ENCODE results near the gene EIF1. TPM values are rescaled to one million over a fixed set of nuclear protein-coding genes. Genes with fewer than 3 reads are reported as not detected.

Gene EIF1
- total RNA-seq, 2 experiments from 2014 or later, result 1,395 to 1,415 TPM

GRCh38 chr17:41738077-41738800, 49.6 kb downstream of the EIF1 start:
- CTCF ChIA-PET, result interaction anchor here (0.6 to 1.9 kb wide), 13 partner anchors 10 to 1001 kb away, joined by 3 to 16 read pairs (median 3); partner anchors contain the start of gene FKBP10
- POLR2A ChIA-PET, result no interaction called here

GRCh38 chr17:41738801-41739112, 50.1 kb downstream of the EIF1 start:
- ChIA-PET POLR2A (no interaction called here), CTCF (interaction anchor here (0.7 kb wide), 1 partner anchor 63 kb away, joined by 4 read pairs; no protein-coding TSS in a partner anchor)

GRCh38 chr17:41739661-41740352, 51.1 kb downstream of the EIF1 start:
- ChIA-PET POLR2A (no interaction called here), CTCF (interaction anchor here (0.7 kb wide), 1 partner anchor 62 kb away, joined by 4 read pairs; no protein-coding TSS in a partner anchor)

GRCh38 chr17:41740506-41740905, 51.8 kb downstream of the EIF1 start:
- CTCF ChIA-PET, result interaction anchor here (1.4 kb wide), 1 partner anchor 9 kb away, joined by 3 read pairs; no protein-coding TSS in a partner anchor
- POLR2A ChIA-PET, result no interaction called here

GRCh38 chr17:41741709-41742108, 53.0 kb downstream of the EIF1 start:
- CTCF ChIA-PET, result interaction anchor here (1.1 to 1.4 kb wide), 2 partner anchors 11 to 70 kb away, joined by 3 read pairs; partner anchors contain the start of gene P3H4
- POLR2A ChIA-PET, result no interaction called here

Other genes with a start within 250 kb of the EIF1 start
- gene KRT38, start 247.9 kb upstream of the EIF1 start, total RNA-seq, result not detected
- not detected for gene KRT32, start 221.5 kb upstream of the EIF1 start, total RNA-seq
- gene KRT35, start 207.7 kb upstream of the EIF1 start, total RNA-seq, result not detected
- gene KRT36, start 199.0 kb upstream of the EIF1 start, total RNA-seq, result not detected
- not detected for gene KRT13, start 183.3 kb upstream of the EIF1 start, total RNA-seq
- not detected for gene KRT15, start 170.0 kb upstream of the EIF1 start, total RNA-seq
- gene KRT19, start 160.6 kb upstream of the EIF1 start, total RNA-seq, result not detected
- not detected for gene KRT9, start 116.8 kb upstream of the EIF1 start, total RNA-seq
- gene KRT14, start 102.0 kb upstream of the EIF1 start, total RNA-seq, result not detected
- gene KRT16, start 76.1 kb upstream of the EIF1 start, total RNA-seq, result not detected
- under 1 TPM in 1 of 2 experiments, not detected in 1; 0.27 TPM for gene KRT17, start 64.3 kb upstream of the EIF1 start, total RNA-seq
- not detected for gene GAST, start 23.4 kb downstream of the EIF1 start, total RNA-seq
- gene HAP1, start 45.8 kb downstream of the EIF1 start, total RNA-seq, result under 1 TPM; 0.10 to 0.25 TPM
- under 1 TPM; 0.42 to 0.55 TPM for gene JUP, start 97.8 kb downstream of the EIF1 start, total RNA-seq
- gene P3H4, start 123.1 kb downstream of the EIF1 start, total RNA-seq, result 1 to 10 TPM; 3.3 to 3.7 TPM
- 1 to 10 TPM; 1.7 to 2.1 TPM for gene FKBP10, start 124.1 kb downstream of the EIF1 start, total RNA-seq
- gene NT5C3B, start 147.3 kb downstream of the EIF1 start, total RNA-seq, result 10 to 100 TPM; 53.0 to 56.0 TPM
- under 1 TPM; 0.08 to 0.17 TPM for gene KLHL10, start 148.9 kb downstream of the EIF1 start, total RNA-seq
- 10 to 100 TPM; 23.2 to 23.8 TPM for gene KLHL11, start 176.5 kb downstream of the EIF1 start, total RNA-seq
- 100 to 1,000 TPM; 204 to 215 TPM for gene ACLY, start 230.1 kb downstream of the EIF1 start, total RNA-seq
- under 1 TPM; 0.27 to 0.38 TPM for gene ODAD4, start 241.7 kb downstream of the EIF1 start, total RNA-seq

Data from activated CD8-positive, alpha-beta memory T cell treated with anti-CD3 and anti-CD28 coated beads for 36 hours (primary cell).